Umbilical cord (tissue), 2 donors: ENCODE data around the gene GPR135. TPM values are rescaled to one million over a fixed set of nuclear protein-coding genes. Genes with fewer than 3 reads are reported as not detected.
A peak's percentile ranks its signal among the peaks of the same experiment; 100 is the strongest.
"Not testable (repeated sequence)": the region's sequence is repeated elsewhere in the genome, so short reads cannot be mapped to it uniquely, and the experiment has no call there.

Source experiments
- DNase-seq: peaks from one replicate; pipeline ENCODE4 v3.0.0-alpha.2; 2015; ENCODE audit warnings: low spot score
- total RNA-seq: library from RNA; depleted of rRNA; stranded (reverse); fragments of >200 nt; gene quantifications from one replicate; pipeline ENCODE4 v1.2.3, GENCODE V29; 2014; ENCODE audit warnings: low replicate concordance; ENCODE audit not compliant: insufficient read depth

GPR135 gene
- total RNA-seq, 1 donor from 2014 or later, result 7.2 TPM

- DNase-seq, result no peak
Measured at GRCh38 chr14:59475709-59476108, 10.5 kb upstream of the GPR135 start.

- DNase-seq, result no peak
Measured at GRCh38 chr14:59474172-59474571, 9.0 kb upstream of the GPR135 start.

- peak; percentile 69 for DNase-seq
Measured at GRCh38 chr14:59464486-59465315, 479 bp downstream of the GPR135 start.

GRCh38 chr14:59463787-59464485 lies 1.2 kb downstream of the GPR135 start:
- no peak for DNase-seq

GRCh38 chr14:59461891-59462290 lies 3.3 kb downstream of the GPR135 start:
- no peak for DNase-seq

GRCh38 chr14:59460378-59460777 lies 4.8 kb downstream of the GPR135 start:
- no peak for DNase-seq

GRCh38 chr14:59458486-59458885 lies 6.7 kb downstream of the GPR135 start:
- DNase-seq, result no peak

- no peak for DNase-seq
Measured at GRCh38 chr14:59455411-59455810, 9.8 kb downstream of the GPR135 start.

- DNase-seq, result peak; percentile 8
Measured at GRCh38 chr14:59454139-59454538, 11.0 kb downstream of the GPR135 start.

GRCh38 chr14:59451849-59452248 lies 13.3 kb downstream of the GPR135 start:
- DNase-seq, result no peak

- no peak for DNase-seq
Measured at GRCh38 chr14:59450716-59451115, 14.5 kb downstream of the GPR135 start.

GRCh38 chr14:59448673-59449072 lies 16.5 kb downstream of the GPR135 start:
- not testable (repeated sequence) for DNase-seq

- peak; percentile 50 for DNase-seq
Measured at GRCh38 chr14:59439256-59439965, 25.8 kb downstream of the GPR135 start.

- no peak for DNase-seq
Measured at GRCh38 chr14:59438195-59438647, 27.0 kb downstream of the GPR135 start.

GRCh38 chr14:59435987-59436386 lies 29.2 kb downstream of the GPR135 start:
- no peak for DNase-seq

- DNase-seq, result no peak
Measured at GRCh38 chr14:59435101-59435500, 30.1 kb downstream of the GPR135 start.

GRCh38 chr14:59429790-59430189 lies 35.4 kb downstream of the GPR135 start:
- no peak for DNase-seq

- peak; percentile 75 for DNase-seq
Measured at GRCh38 chr14:59428581-59429012, 36.6 kb downstream of the GPR135 start.

- no peak for DNase-seq
Measured at GRCh38 chr14:59427653-59428580, 37.3 kb downstream of the GPR135 start.

GRCh38 chr14:59425322-59425935 lies 39.8 kb downstream of the GPR135 start:
- no peak for DNase-seq
